Measurements from ENCODE around the gene NDUFB10.

The NDUFB10 gene

GRCh38 chr16:1946495-1947368 lies 12.6 kb upstream of the NDUFB10 start:
- Histone ChIP-seq H3K4me1 (peaks cover 6% of the 10 kb centered on the region), H2AFZ (no peak overlapping the region), H3K9ac (no peak overlapping the region), H3K36me3 (ENCODE audit: control insufficient read depth, insufficient read depth, low read length) (no peaks in the 10 kb centered on the region), H3K4me2 (ENCODE audit: low read length) (no peak overlapping the region), H3K4me3 (ENCODE audit: low read depth, low read length) (no peak overlapping the region), H3K27me3 (ENCODE audit: control insufficient read depth, insufficient read depth, low read length) (no peaks in the 10 kb centered on the region), H3K27ac (no peak overlapping the region), H3K79me2 (no peaks in the 10 kb centered on the region), H3K9me3 (ENCODE audit: control insufficient read depth, low read length) (no peaks in the 10 kb centered on the region)
- no peak for TF ChIP-seq CTCF (IDR thresholded peaks at IDR 0.05)

- H3K36me3 ChIP-seq (ENCODE audit: control insufficient read depth, insufficient read depth, low read length), result no peaks in the 10 kb centered on the region
- H3K27me3 ChIP-seq (ENCODE audit: control insufficient read depth, insufficient read depth, low read length), result no peaks in the 10 kb centered on the region
- H3K9me3 ChIP-seq (ENCODE audit: control insufficient read depth, low read length), result no peaks in the 10 kb centered on the region
- no peak overlapping the region for H2AFZ ChIP-seq
- TF ChIP-seq CTCF (IDR thresholded peaks at IDR 0.05), result no peak
- H3K27ac ChIP-seq, result no peak overlapping the region
- no peak overlapping the region for H3K4me2 ChIP-seq (ENCODE audit: low read length)
- H3K79me2 ChIP-seq, result no peaks in the 10 kb centered on the region
- H3K4me3 ChIP-seq (ENCODE audit: low read depth, low read length), result no peak overlapping the region
- peaks cover 2% of the 10 kb centered on the region for H3K4me1 ChIP-seq
- no peak overlapping the region for H3K9ac ChIP-seq
Measured at GRCh38 chr16:1947369-1947670, 12.0 kb upstream of the NDUFB10 start.

- Histone ChIP-seq H3K9me3 (ENCODE audit: control insufficient read depth, low read length) (no peaks in the 10 kb centered on the region), H3K27me3 (ENCODE audit: control insufficient read depth, insufficient read depth, low read length) (no peaks in the 10 kb centered on the region), H2AFZ (no peak overlapping the region), H3K27ac (no peak overlapping the region), H3K79me2 (no peaks in the 10 kb centered on the region), H3K4me2 (ENCODE audit: low read length) (no peak overlapping the region), H3K36me3 (ENCODE audit: control insufficient read depth, insufficient read depth, low read length) (no peaks in the 10 kb centered on the region), H3K4me3 (ENCODE audit: low read depth, low read length) (no peak overlapping the region), H3K9ac (no peak overlapping the region), H3K4me1 (no peaks in the 10 kb centered on the region)
- no peak for TF ChIP-seq CTCF (IDR thresholded peaks at IDR 0.05)
Measured at GRCh38 chr16:1949507-1949906, 9.8 kb upstream of the NDUFB10 start.

GRCh38 chr16:1950047-1950446 lies 9.3 kb upstream of the NDUFB10 start:
- H3K36me3 ChIP-seq (ENCODE audit: control insufficient read depth, insufficient read depth, low read length), result no peaks in the 10 kb centered on the region
- no peaks in the 10 kb centered on the region for H3K27me3 ChIP-seq (ENCODE audit: control insufficient read depth, insufficient read depth, low read length)
- no peak overlapping the region for H3K27ac ChIP-seq
- H2AFZ ChIP-seq, result no peak overlapping the region
- H3K9ac ChIP-seq, result no peak overlapping the region
- TF ChIP-seq CTCF (IDR thresholded peaks at IDR 0.05), result no peak
- no peaks in the 10 kb centered on the region for H3K79me2 ChIP-seq
- no peaks in the 10 kb centered on the region for H3K9me3 ChIP-seq (ENCODE audit: control insufficient read depth, low read length)
- H3K4me3 ChIP-seq (ENCODE audit: low read depth, low read length), result no peak overlapping the region
- no peak overlapping the region for H3K4me2 ChIP-seq (ENCODE audit: low read length)
- no peaks in the 10 kb centered on the region for H3K4me1 ChIP-seq

- H3K4me1 ChIP-seq, result no peaks in the 10 kb centered on the region
- H3K79me2 ChIP-seq, result no peaks in the 10 kb centered on the region
- no peak overlapping the region for H3K27ac ChIP-seq
- no peaks in the 10 kb centered on the region for H3K36me3 ChIP-seq (ENCODE audit: control insufficient read depth, insufficient read depth, low read length)
- no peak overlapping the region for H2AFZ ChIP-seq
- no peak overlapping the region for H3K4me2 ChIP-seq (ENCODE audit: low read length)
- no peak overlapping the region for H3K9ac ChIP-seq
- TF ChIP-seq CTCF (IDR thresholded peaks at IDR 0.05), result no peak
- no peaks in the 10 kb centered on the region for H3K27me3 ChIP-seq (ENCODE audit: control insufficient read depth, insufficient read depth, low read length)
- H3K9me3 ChIP-seq (ENCODE audit: control insufficient read depth, low read length), result no peaks in the 10 kb centered on the region
- no peak overlapping the region for H3K4me3 ChIP-seq (ENCODE audit: low read depth, low read length)
Measured at GRCh38 chr16:1950559-1950958, 8.8 kb upstream of the NDUFB10 start.

Data from parathyroid adenoma (tissue), 2 donors.